Nephron progenitor cell (in vitro differentiated cells): ENCODE measurements around the gene LINGO1.

Source experiments
- DNase-seq: peaks from one replicate; pipeline ENCODE4 v3.0.0; 2021
- H3K27ac Mint-ChIP-seq: 2 replicates; pipeline ENCODE4 v1.8.0; 2021; ENCODE audit warnings: mild to moderate bottlenecking, moderate library complexity, mixed read lengths
- H3K27me3 Mint-ChIP-seq: 2 replicates; pipeline ENCODE4 v1.8.0; 2021; ENCODE audit warnings: mild to moderate bottlenecking, low read depth, mixed read lengths; ENCODE audit not compliant: poor library complexity
- H3K36me3 Mint-ChIP-seq: 2 replicates; pipeline ENCODE4 v1.8.0; 2021; ENCODE audit warnings: low read depth, mixed read lengths
- H3K4me1 Mint-ChIP-seq: 2 replicates; pipeline ENCODE4 v1.8.0; 2021; ENCODE audit warnings: mixed read lengths
- H3K4me3 Mint-ChIP-seq: 2 replicates; pipeline ENCODE4 v1.8.0; 2021; ENCODE audit warnings: mild to moderate bottlenecking, moderate library complexity, mixed read lengths
- H3K9me3 Mint-ChIP-seq: 2 replicates; pipeline ENCODE4 v1.8.0; 2021; ENCODE audit warnings: mild to moderate bottlenecking, moderate library complexity, mixed read lengths
- TF ChIP-seq, protein P1 (sequence below): fragments of 200-600 bp; sonication (generic); IDR thresholded peaks from 2 replicates; pipeline ENCODE4 v1.5.0; 2021; ENCODE audit warnings: antibody characterized with exemption

LINGO1 gene

DNA sequence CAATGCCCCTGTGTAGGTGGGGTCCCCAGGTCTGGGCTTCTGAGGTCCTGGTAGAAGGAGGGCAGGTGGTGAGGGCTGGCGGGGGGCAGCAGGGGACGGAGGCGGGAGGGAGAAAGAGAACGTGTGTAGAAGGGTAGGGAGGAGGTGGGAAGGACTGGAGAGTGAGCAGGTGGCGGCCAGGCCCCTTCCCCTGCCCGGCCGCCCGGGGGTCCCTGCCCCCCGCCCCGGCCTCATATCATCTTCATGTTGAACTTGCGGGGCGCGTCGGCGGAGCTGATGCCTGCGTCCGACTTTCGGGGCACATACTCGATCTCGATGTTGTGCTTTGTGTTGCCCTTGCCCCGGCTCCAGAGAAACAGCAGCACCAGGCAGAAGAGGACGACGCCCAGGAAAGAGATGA is 18.9 kb downstream of the LINGO1 start:
- peaks cover 4% of the 10 kb centered on the region for H3K27me3 Mint-ChIP-seq
- H3K27ac Mint-ChIP-seq = no peak overlapping the region
- DNase-seq = no peak
- H3K4me3 Mint-ChIP-seq = no peak overlapping the region
- peaks cover 16% of the 10 kb centered on the region for H3K36me3 Mint-ChIP-seq
- H3K4me1 Mint-ChIP-seq = peaks cover 59% of the 10 kb centered on the region
- H3K9me3 Mint-ChIP-seq = no peaks in the 10 kb centered on the region
- TF ChIP-seq, protein P1, sequence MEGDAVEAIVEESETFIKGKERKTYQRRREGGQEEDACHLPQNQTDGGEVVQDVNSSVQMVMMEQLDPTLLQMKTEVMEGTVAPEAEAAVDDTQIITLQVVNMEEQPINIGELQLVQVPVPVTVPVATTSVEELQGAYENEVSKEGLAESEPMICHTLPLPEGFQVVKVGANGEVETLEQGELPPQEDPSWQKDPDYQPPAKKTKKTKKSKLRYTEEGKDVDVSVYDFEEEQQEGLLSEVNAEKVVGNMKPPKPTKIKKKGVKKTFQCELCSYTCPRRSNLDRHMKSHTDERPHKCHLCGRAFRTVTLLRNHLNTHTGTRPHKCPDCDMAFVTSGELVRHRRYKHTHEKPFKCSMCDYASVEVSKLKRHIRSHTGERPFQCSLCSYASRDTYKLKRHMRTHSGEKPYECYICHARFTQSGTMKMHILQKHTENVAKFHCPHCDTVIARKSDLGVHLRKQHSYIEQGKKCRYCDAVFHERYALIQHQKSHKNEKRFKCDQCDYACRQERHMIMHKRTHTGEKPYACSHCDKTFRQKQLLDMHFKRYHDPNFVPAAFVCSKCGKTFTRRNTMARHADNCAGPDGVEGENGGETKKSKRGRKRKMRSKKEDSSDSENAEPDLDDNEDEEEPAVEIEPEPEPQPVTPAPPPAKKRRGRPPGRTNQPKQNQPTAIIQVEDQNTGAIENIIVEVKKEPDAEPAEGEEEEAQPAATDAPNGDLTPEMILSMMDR = no peak

DNA sequence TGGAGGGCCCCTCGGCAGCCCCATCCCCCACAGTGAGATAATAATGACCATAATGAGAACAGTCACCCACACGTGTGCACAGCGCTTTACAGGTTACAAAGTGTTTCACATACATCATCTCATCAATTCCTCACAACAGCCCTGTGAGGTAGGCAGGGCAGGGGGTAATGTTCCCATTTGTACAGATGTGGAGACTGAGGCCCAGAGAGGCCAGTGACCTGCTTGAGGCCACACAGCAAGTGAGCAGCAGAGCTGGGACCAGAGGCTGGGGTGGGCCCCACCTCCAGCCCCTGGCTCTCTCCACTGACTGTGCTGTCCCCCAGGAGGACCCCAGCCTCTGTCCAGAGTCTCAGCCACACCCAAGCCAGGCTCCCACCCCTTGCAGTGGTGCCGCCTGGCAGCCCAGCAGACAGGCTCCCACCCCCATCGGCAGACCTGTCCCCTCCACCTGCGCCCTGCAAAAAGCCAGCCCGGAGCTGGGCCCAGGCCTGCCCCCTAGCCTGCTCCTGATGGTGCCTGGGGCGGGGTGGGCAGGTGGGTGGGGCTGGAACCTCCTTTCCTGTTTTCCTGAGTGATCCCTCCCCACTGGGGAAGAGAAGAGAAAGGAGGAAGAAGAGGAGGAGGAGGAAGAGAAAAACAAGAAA is 19.6 kb downstream of the LINGO1 start:
- Mint-ChIP-seq H3K9me3 (no peaks in the 10 kb centered on the region), H3K36me3 (peaks cover 15% of the 10 kb centered on the region), H3K27me3 (peaks cover 4% of the 10 kb centered on the region), H3K4me3 (no peak overlapping the region), H3K27ac (no peak overlapping the region), H3K4me1 (peaks cover 62% of the 10 kb centered on the region)
- DNase-seq = no peak
- TF ChIP-seq, protein P1 = no peak

DNA sequence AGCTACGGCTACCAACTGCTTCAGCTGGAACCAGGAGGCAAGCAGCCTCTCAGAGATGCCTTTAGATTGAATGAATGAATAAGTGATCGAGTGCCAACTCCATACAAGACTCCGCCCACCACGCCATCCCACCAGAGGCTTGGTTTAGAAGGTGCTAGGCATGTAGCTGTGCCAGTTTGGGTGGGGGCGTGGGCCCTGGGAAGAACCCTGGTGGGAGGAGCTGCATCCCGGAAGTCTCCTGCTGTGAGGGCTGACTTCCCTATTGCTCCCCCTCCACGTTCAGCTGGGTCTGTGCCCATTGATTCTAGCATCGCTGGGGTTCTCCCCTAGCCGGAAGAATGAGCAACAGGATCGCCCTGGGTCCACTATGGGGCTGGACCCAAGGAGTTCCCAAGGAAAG is 20.9 kb downstream of the LINGO1 start:
- peaks cover 15% of the 10 kb centered on the region for H3K36me3 Mint-ChIP-seq
- H3K9me3 Mint-ChIP-seq = no peaks in the 10 kb centered on the region
- no peak for DNase-seq
- H3K4me3 Mint-ChIP-seq = no peak overlapping the region
- H3K27ac Mint-ChIP-seq = no peak overlapping the region
- H3K27me3 Mint-ChIP-seq = no peaks in the 10 kb centered on the region
- peaks cover 61% of the 10 kb centered on the region for H3K4me1 Mint-ChIP-seq
- TF ChIP-seq, protein P1 = no peak

DNA sequence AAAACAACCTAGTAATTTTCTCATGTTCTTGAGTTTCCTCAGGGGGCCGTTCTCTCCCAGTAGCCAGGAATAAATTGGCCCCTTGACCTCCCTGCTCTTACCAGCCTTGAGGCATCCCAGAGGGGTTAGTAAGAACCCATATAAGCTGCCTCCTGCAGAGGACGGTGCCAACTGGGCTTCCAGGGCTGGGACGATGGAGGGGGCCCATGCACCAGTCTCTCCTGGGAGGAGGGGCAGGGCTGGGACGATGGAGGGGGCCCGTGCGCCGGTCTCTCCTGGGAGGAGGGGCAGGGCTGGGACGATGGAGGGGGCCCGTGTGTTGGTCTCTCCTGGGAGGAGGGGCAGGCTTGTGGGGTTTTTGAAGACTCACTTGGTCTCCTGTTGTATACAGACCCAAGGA is 22.0 kb downstream of the LINGO1 start:
- TF ChIP-seq, protein P1 = no peak
- no peak for DNase-seq
- Mint-ChIP-seq H3K4me1 (peaks cover 66% of the 10 kb centered on the region), H3K4me3 (no peak overlapping the region), H3K27ac (peak overlapping the region; percentile 75), H3K9me3 (no peaks in the 10 kb centered on the region), H3K27me3 (no peaks in the 10 kb centered on the region), H3K36me3 (peaks cover 15% of the 10 kb centered on the region)

DNA sequence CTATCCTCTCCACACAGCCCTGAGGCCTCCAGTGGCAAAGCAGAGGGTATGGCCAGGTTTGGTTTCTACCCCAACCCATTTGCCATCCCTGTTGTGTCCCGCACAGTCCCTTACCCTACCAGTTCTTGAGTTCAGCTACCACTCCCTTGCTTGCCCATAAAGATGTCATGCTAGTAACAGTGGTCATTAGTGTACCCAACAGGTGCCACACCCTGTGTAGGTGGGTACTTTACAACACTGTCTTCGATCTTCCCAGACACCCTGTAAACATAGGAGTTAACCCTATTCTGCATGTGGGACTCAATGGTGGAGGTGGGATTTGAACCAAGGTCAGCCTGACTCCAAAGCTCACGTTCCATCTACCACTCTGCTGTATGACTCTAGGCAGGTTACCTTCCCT is 23.2 kb downstream of the LINGO1 start:
- no peak for DNase-seq
- Mint-ChIP-seq H3K4me3 (no peak overlapping the region), H3K9me3 (no peaks in the 10 kb centered on the region), H3K27ac (peak overlapping the region; percentile 85), H3K27me3 (peaks cover 4% of the 10 kb centered on the region), H3K4me1 (peaks cover 78% of the 10 kb centered on the region), H3K36me3 (peaks cover 8% of the 10 kb centered on the region)
- TF ChIP-seq, protein P1 = no peak

DNA sequence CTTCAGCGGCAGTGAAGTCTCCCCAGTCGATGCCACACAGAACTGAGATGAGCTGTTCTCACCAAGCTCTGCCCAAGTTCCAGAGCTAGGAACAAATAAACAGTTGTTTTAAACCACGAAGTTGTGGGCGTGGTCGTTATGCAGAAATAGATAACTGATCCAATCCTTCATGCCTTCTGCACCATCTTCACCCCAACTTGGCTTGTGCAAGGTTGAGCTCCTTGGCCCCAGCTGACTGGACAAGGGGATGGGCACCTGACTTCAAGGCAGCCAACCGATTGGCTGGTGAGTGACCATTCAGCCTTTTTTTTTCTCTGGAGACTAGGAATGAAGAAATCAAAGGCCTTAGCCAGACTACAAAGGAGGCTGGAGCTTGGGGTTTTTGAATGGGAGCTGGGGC is 23.9 kb downstream of the LINGO1 start:
- TF ChIP-seq, protein P1 = no peak
- Mint-ChIP-seq H3K4me3 (no peak overlapping the region), H3K4me1 (peaks cover 85% of the 10 kb centered on the region), H3K9me3 (no peaks in the 10 kb centered on the region), H3K27ac (no peak overlapping the region), H3K36me3 (peaks cover under 1% of the 10 kb centered on the region), H3K27me3 (peaks cover 4% of the 10 kb centered on the region)
- DNase-seq = no peak
